SU-DHL-6 (cell line): ENCODE results near the gene CHADL.

Experiments used
- H2AFZ ChIP-seq: fragments of 200-600 bp; sonication (generic); 2 replicates; pipeline ENCODE4 v1.6.1; 2014; ENCODE audit warnings: low read depth, mild to moderate bottlenecking, moderate library complexity, mixed read lengths, antibody characterized with exemption, low read length; ENCODE audit not compliant: severe bottlenecking
- H3F3A ChIP-seq: fragments of 200-600 bp; shearing (Covaris generic); 2 replicates; pipeline ENCODE4 v1.6.0; 2016; ENCODE audit warnings: antibody characterized with exemption, mild to moderate bottlenecking; ENCODE audit not compliant: insufficient read depth
- H3K27ac ChIP-seq: fragments of 200-600 bp; sonication (generic); 2 replicates; pipeline ENCODE4 v1.5.1; 2016; ENCODE audit warnings: low read depth, mild to moderate bottlenecking, low read length, moderate library complexity, mixed read lengths
- H3K27me3 ChIP-seq: fragments of 200-600 bp; sonication (generic), shearing (Covaris generic); 2 replicates; pipeline ENCODE4 v1.6.0; 2014; ENCODE audit warnings: mild to moderate bottlenecking, low read length
- H3K36me3 ChIP-seq: fragments of 200-600 bp; sonication (generic); 2 replicates; pipeline ENCODE4 v1.6.1; 2014; ENCODE audit warnings: mild to moderate bottlenecking, low read length, mixed read lengths
- H3K4me2 ChIP-seq: fragments of 300-600, 200-600 bp; shearing (Covaris generic), sonication (generic); 2 replicates; pipeline ENCODE4 v1.6.0; 2014; ENCODE audit warnings: low read length, low read depth, mild to moderate bottlenecking; ENCODE audit not compliant: poor library complexity, severe bottlenecking
- H3K4me3 ChIP-seq: fragments of 200-600 bp; sonication (generic); 2 replicates; pipeline ENCODE4 v1.5.1; 2014; ENCODE audit warnings: antibody characterized with exemption, low read length, mild to moderate bottlenecking, mixed read lengths; ENCODE audit not compliant: insufficient read depth, poor library complexity, severe bottlenecking
- H3K79me2 ChIP-seq: fragments of 200-600 bp; sonication (generic); 2 replicates; pipeline ENCODE4 v1.6.1; 2014; ENCODE audit warnings: mild to moderate bottlenecking, low read length, moderate library complexity; ENCODE audit not compliant: insufficient read depth
- H3K9ac ChIP-seq: fragments of 200-600 bp; sonication (generic); 2 replicates; pipeline ENCODE4 v1.7.0; 2014; ENCODE audit warnings: mild to moderate bottlenecking, low read length
- H3K9me2 ChIP-seq: fragments of 200-600 bp; sonication (generic); replicated peaks from 2 replicates; pipeline ENCODE4 v1.6.1; 2014; ENCODE audit warnings: low read length; ENCODE audit not compliant: insufficient read depth
- H3K9me3 ChIP-seq: fragments of 200-600 bp; sonication (generic); 2 replicates; pipeline ENCODE4 v1.6.1; 2014; ENCODE audit warnings: low read length, mixed read lengths; ENCODE audit not compliant: insufficient read depth
- H4K20me1 ChIP-seq: fragments of 200-600 bp; sonication (generic); 2 replicates; pipeline ENCODE4 v1.6.1; 2014; ENCODE audit warnings: low read depth, mild to moderate bottlenecking, antibody characterized with exemption, low read length, moderate library complexity, mixed read lengths
- CTCF ChIP-seq: fragments of 200-600 bp; sonication (generic); IDR thresholded peaks from one replicate; pipeline ENCODE4 v1.5.1; 2017; ENCODE audit warnings: antibody characterized with exemption, mild to moderate bottlenecking, low read length, moderate library complexity; ENCODE audit not compliant: insufficient read depth, poor library complexity, severe bottlenecking
- EZH2phosphoT487 ChIP-seq: fragments of 200-600 bp; sonication (generic), shearing (Covaris generic); conservative IDR thresholded peaks from 2 replicates; pipeline ENCODE4 v1.6.1; 2018; ENCODE audit warnings: mild to moderate bottlenecking, antibody characterized with exemption, low read length, moderate library complexity, mixed read lengths

Gene CHADL

GRCh38 chr22:41274856-41275255 lies 34.1 kb upstream of the CHADL start:
- Histone ChIP-seq H3K79me2 (no peaks in the 10 kb centered on the region), H3K36me3 (peaks cover 19% of the 10 kb centered on the region), H3K9me2 (no peaks in the 10 kb centered on the region), H3K4me3 (no peak overlapping the region), H2AFZ (no peak overlapping the region), H3K27ac (no peak overlapping the region), H3K4me2 (no peak overlapping the region), H3K27me3 (no peaks in the 10 kb centered on the region), H3F3A (no peaks in the 10 kb centered on the region), H3K9ac (no peak overlapping the region), H4K20me1 (no peaks in the 10 kb centered on the region), H3K9me3 (no peaks in the 10 kb centered on the region)
- TF ChIP-seq EZH2phosphoT487 (no peak), CTCF (no peak)

GRCh38 chr22:41273128-41273527 lies 32.4 kb upstream of the CHADL start:
- Histone ChIP-seq H3K79me2 (no peaks in the 10 kb centered on the region), H3K9ac (no peak overlapping the region), H3K9me2 (no peaks in the 10 kb centered on the region), H3K27me3 (no peaks in the 10 kb centered on the region), H3K4me3 (no peak overlapping the region), H3K9me3 (no peaks in the 10 kb centered on the region), H2AFZ (no peak overlapping the region), H3K4me2 (no peak overlapping the region), H3F3A (no peaks in the 10 kb centered on the region), H4K20me1 (no peaks in the 10 kb centered on the region), H3K27ac (no peak overlapping the region), H3K36me3 (peaks cover 15% of the 10 kb centered on the region)
- no peak for TF ChIP-seq EZH2phosphoT487
- TF ChIP-seq CTCF = no peak

- Histone ChIP-seq H3K4me2 (no peak overlapping the region), H2AFZ (no peak overlapping the region), H3K9me3 (no peaks in the 10 kb centered on the region), H4K20me1 (no peaks in the 10 kb centered on the region), H3K27ac (no peak overlapping the region), H3K9ac (no peak overlapping the region), H3K79me2 (no peaks in the 10 kb centered on the region), H3K4me3 (no peak overlapping the region), H3K9me2 (no peaks in the 10 kb centered on the region), H3F3A (no peaks in the 10 kb centered on the region), H3K36me3 (peaks cover 11% of the 10 kb centered on the region), H3K27me3 (no peaks in the 10 kb centered on the region)
- TF ChIP-seq EZH2phosphoT487 (no peak), CTCF (no peak)
Observed at GRCh38 chr22:41271787-41272186, 31.1 kb upstream of the CHADL start.
